ENCODE data around the gene ABCG1. TPM values are rescaled to one million over a fixed set of nuclear protein-coding genes. Genes with fewer than 3 reads are reported as not detected.

Gene ABCG1
- total RNA-seq, 1 donor from 2014 or later, result 1.9 TPM

GRCh38 chr21:42209801-42210479 is 9.0 kb upstream of the ABCG1 start:
- Histone ChIP-seq H3K4me3 (no peak overlapping the region), H4K20me1 (ENCODE audit: low read depth) (no peaks in the 10 kb centered on the region), H2AFZ (replicated peaks) (no peak overlapping the region), H3K27ac (no peak overlapping the region), H3K4me1 (peaks cover 8% of the 10 kb centered on the region), H3F3A (ENCODE audit: low read depth) (no peaks in the 10 kb centered on the region), H3K27me3 (no peaks in the 10 kb centered on the region), H3K79me2 (ENCODE audit: low read depth) (no peaks in the 10 kb centered on the region), H3K9me3 (ENCODE audit: low read depth) (no peaks in the 10 kb centered on the region), H3K9ac (no peak overlapping the region), H3K36me3 (no peaks in the 10 kb centered on the region), H3K4me2 (no peak overlapping the region)
- Mint-ChIP-seq H3K4me3 (no peak overlapping the region), H3K27me3 (ENCODE audit: insufficient read depth, low read depth) (peaks cover 3% of the 10 kb centered on the region), H3K4me1 (peaks cover 22% of the 10 kb centered on the region), H3K9me3 (peaks cover 10% of the 10 kb centered on the region), H3K27ac (no peak overlapping the region), H3K36me3 (no peaks in the 10 kb centered on the region)
- no peak for TF ChIP-seq CTCF (IDR thresholded peaks at IDR 0.05)
- no peak for TF ChIP-seq EZH2 (IDR thresholded peaks at IDR 0.05)
- no peak for TF ChIP-seq EZH2phosphoT487 (IDR thresholded peaks at IDR 0.05)
- no peak for DNase-seq (ENCODE audit: low spot score)

- H2AFZ ChIP-seq (replicated peaks), result no peak overlapping the region
- no peak overlapping the region for H3K4me2 ChIP-seq
- H3K27me3 ChIP-seq, result peaks cover 5% of the 10 kb centered on the region
- no peaks in the 10 kb centered on the region for H3K9me3 ChIP-seq (ENCODE audit: low read depth)
- H3F3A ChIP-seq (ENCODE audit: low read depth), result no peaks in the 10 kb centered on the region
- no peaks in the 10 kb centered on the region for H4K20me1 ChIP-seq (ENCODE audit: low read depth)
- H3K27ac ChIP-seq, result no peak overlapping the region
- no peak overlapping the region for H3K9ac ChIP-seq
- Mint-ChIP-seq H3K27me3 (ENCODE audit: insufficient read depth, low read depth) (peaks cover 10% of the 10 kb centered on the region), H3K4me1 (peaks cover 22% of the 10 kb centered on the region), H3K4me3 (no peak overlapping the region), H3K36me3 (no peaks in the 10 kb centered on the region), H3K27ac (no peak overlapping the region), H3K9me3 (peaks cover 12% of the 10 kb centered on the region)
- no peaks in the 10 kb centered on the region for H3K79me2 ChIP-seq (ENCODE audit: low read depth)
- no peak overlapping the region for H3K4me3 ChIP-seq
- no peaks in the 10 kb centered on the region for H3K36me3 ChIP-seq
- TF ChIP-seq EZH2phosphoT487 (IDR thresholded peaks at IDR 0.05) (no peak), CTCF (IDR thresholded peaks at IDR 0.05) (no peak), EZH2 (IDR thresholded peaks at IDR 0.05) (no peak)
- no peak for DNase-seq (ENCODE audit: low spot score)
- H3K4me1 ChIP-seq, result peaks cover 8% of the 10 kb centered on the region
Observed at GRCh38 chr21:42212266-42212665, 6.7 kb upstream of the ABCG1 start.

- no peak for TF ChIP-seq CTCF (IDR thresholded peaks at IDR 0.05)
- no peak for TF ChIP-seq EZH2 (IDR thresholded peaks at IDR 0.05)
- TF ChIP-seq EZH2phosphoT487 (IDR thresholded peaks at IDR 0.05), result no peak
- Histone ChIP-seq H3K4me3 (no peak overlapping the region), H3K4me2 (no peak overlapping the region), H3F3A (ENCODE audit: low read depth) (no peaks in the 10 kb centered on the region), H3K36me3 (no peaks in the 10 kb centered on the region), H4K20me1 (ENCODE audit: low read depth) (no peaks in the 10 kb centered on the region), H3K79me2 (ENCODE audit: low read depth) (no peaks in the 10 kb centered on the region), H2AFZ (replicated peaks) (no peak overlapping the region), H3K27ac (no peak overlapping the region), H3K4me1 (peaks cover 8% of the 10 kb centered on the region), H3K9ac (no peak overlapping the region), H3K9me3 (ENCODE audit: low read depth) (no peaks in the 10 kb centered on the region), H3K27me3 (peaks cover 12% of the 10 kb centered on the region)
- peaks cover 16% of the 10 kb centered on the region for H3K27me3 Mint-ChIP-seq (ENCODE audit: insufficient read depth, low read depth)
- DNase-seq (ENCODE audit: low spot score), result no peak
- no peak overlapping the region for H3K4me3 Mint-ChIP-seq
- H3K36me3 Mint-ChIP-seq, result no peaks in the 10 kb centered on the region
- H3K4me1 Mint-ChIP-seq, result peaks cover 24% of the 10 kb centered on the region
- H3K27ac Mint-ChIP-seq, result no peak overlapping the region
- H3K9me3 Mint-ChIP-seq, result peaks cover 13% of the 10 kb centered on the region
Observed at GRCh38 chr21:42213082-42213774, 5.7 kb upstream of the ABCG1 start.
